ENCODE data around the gene SMARCAD1. TPM values are rescaled to one million over a fixed set of nuclear protein-coding genes. Genes with fewer than 3 reads are reported as not detected.
"Not testable (repeated sequence)": the region's sequence is repeated elsewhere in the genome, so short reads cannot be mapped to it uniquely, and the experiment has no call there.

The SMARCAD1 gene
- total RNA-seq, 1 donor = 14.7 TPM

DNA sequence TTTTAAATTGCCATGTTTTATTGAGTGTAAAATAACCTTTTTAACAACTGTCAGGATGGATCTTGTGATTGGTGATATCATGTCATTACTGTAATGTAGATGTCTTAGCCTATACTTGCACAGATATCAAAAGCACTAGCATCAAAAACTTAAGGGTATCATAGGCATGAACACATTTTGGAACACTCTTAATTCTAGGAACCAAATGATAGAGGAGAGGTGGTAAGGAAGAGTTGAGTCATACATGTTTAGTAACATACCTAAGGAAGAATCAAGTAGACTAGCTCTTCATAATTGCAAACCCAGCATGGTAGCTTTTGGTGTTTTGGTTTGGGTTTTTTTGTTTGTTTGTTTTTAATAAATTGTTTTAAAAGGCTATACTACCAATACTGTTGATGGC is 43.4 kb downstream of the SMARCAD1 start:
- Histone ChIP-seq H3K4me1 (ENCODE audit: insufficient read depth, low read length) (no peaks in the 10 kb centered on the region), H3K9me3 (ENCODE audit: low read depth, low read length) (no peaks in the 10 kb centered on the region), H3K4me3 (ENCODE audit: low read length) (no peak overlapping the region), H3K27me3 (ENCODE audit: insufficient read depth, low read length) (no peaks in the 10 kb centered on the region)

DNA sequence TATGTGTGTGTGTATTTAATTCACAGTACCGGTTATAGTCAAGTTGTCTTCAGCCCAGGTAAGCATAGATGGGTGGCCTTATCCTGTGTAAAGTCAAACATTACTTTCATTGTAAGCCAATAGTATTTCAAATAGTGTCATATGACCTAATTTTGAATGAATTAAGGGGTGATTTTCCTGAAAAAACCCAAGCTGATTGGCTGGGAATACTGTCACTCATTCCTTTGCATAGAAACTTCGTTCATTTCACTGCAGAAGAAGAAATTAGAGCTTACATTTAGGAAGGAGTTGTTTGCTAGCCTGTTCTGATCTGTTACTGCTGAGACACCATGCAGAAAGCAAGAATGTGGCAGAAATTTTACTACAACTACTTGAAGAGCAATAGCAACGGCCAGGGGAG is 45.4 kb downstream of the SMARCAD1 start:
- H3K4me1 ChIP-seq (ENCODE audit: insufficient read depth, low read length) = no peaks in the 10 kb centered on the region
- no peak overlapping the region for H3K4me3 ChIP-seq (ENCODE audit: low read length)
- H3K27me3 ChIP-seq (ENCODE audit: insufficient read depth, low read length) = no peaks in the 10 kb centered on the region
- H3K9me3 ChIP-seq (ENCODE audit: low read depth, low read length) = no peaks in the 10 kb centered on the region

DNA sequence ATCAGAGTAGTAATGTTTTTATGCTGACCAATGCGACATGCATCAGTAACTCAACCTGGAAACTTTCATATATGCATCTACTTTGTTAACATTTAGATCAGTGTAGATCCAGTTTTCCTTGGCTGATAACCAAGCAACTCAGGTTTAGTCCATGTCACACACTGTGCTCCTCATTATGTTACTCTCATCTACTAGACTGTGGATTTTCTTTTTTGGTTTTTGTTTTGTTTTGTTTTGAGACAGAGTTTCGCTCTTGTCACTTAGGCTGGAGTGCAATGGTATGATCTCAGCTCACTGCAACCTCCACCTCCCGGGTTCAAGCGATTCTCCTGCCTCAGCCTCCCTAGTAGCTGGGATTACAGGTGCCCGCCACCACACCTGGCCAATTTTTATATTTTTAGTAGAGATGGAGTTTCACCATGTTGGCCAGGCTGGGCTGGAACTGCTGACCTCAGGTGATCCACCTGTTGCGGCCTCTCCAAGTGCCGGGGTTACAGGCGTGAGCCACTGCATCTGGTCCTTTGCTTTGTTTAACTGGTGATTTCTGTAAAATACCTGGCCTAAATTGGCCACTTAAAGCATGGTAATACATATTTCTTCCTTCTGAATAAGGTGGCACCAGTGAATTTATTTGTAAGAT is 48.6 kb downstream of the SMARCAD1 start:
- no peaks in the 10 kb centered on the region for H3K4me1 ChIP-seq (ENCODE audit: insufficient read depth, low read length)
- H3K4me3 ChIP-seq (ENCODE audit: low read length) = no peak overlapping the region
- no peaks in the 10 kb centered on the region for H3K9me3 ChIP-seq (ENCODE audit: low read depth, low read length)
- no peaks in the 10 kb centered on the region for H3K27me3 ChIP-seq (ENCODE audit: insufficient read depth, low read length)

DNA sequence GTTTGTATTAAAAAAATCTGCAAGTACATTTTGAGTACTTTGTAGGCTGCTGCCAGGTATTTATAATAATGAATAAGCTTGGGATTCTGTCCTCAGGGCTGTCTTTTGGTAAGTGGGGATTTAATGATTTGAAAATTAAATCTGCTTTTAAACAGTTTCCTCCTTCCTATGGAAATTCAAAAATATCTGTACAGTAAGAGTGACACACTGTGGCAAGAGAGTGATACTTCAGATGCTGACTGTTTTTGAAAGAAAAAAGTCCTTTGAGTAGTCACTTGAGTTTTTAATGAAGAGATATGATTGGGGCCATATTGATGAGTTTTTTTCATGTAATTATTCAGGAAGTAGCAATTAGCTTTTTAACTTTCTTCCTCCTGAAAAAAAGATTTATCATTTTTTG is 49.2 kb downstream of the SMARCAD1 start:
- no peaks in the 10 kb centered on the region for H3K27me3 ChIP-seq (ENCODE audit: insufficient read depth, low read length)
- no peaks in the 10 kb centered on the region for H3K9me3 ChIP-seq (ENCODE audit: low read depth, low read length)
- H3K4me3 ChIP-seq (ENCODE audit: low read length) = no peak overlapping the region
- H3K4me1 ChIP-seq (ENCODE audit: insufficient read depth, low read length) = no peaks in the 10 kb centered on the region

DNA sequence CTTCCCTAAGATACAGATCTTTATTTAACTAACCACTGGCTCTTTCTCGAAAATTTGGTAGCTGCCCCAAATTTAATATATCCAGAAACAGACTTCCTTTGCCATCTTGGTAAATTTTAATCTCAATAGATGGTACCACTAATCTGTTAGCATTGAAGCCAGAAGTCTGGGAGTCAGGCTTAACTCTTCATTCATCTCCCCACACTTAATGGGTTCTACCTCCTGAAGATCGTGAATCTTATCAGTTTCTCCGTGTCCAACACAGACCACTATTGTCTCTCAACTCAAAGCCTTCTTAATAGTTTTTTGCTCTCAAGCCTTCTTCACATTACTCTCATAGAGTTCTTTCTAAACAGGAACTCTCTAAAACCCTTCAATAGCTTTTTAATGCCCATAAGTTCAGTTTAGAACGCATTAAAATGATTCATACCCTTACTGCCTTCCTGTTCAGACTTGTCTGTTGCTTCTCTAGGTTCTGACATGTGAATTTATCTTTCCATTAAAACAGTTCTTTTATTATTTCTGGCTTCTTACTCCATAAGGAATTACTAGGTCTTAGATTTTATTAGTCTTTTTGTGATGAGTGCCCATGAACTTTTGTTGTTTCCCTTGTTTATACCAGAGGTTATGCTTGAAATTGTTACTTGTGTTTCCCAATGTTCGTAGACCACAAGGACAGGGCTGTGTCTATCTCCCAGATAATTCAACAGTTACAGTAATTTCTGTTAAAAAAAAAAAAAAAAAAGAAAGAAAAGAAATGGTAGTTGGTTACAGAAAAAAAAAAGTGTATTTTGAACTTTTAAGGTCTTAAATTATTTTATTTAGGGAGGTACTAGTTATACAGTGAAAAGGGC is 54.7 kb downstream of the SMARCAD1 start:
- Histone ChIP-seq H3K9me3 (ENCODE audit: low read depth, low read length) (no peaks in the 10 kb centered on the region), H3K4me3 (ENCODE audit: low read length) (no peak overlapping the region), H3K27me3 (ENCODE audit: insufficient read depth, low read length) (no peaks in the 10 kb centered on the region), H3K4me1 (ENCODE audit: insufficient read depth, low read length) (no peaks in the 10 kb centered on the region)

DNA sequence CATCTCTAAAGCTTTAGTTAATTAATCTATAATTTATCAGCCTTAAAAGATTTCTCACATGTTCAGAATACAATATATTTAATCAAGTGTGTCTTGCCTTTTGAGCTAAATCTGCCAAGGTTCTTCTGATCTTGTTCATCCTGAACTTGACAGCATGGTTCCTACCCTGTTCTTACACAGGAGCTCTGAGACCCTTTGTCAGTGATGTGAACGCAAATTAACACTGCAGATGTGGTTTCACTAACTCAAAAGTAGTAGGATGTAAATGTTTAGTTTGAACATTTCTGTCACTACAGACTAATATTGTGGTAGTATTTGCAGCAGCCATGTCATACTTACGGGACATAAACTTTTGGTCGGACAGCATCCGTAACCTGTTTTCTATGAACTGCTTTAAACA is 59.4 kb downstream of the SMARCAD1 start:
- Histone ChIP-seq H3K27me3 (ENCODE audit: insufficient read depth, low read length) (no peaks in the 10 kb centered on the region), H3K4me3 (ENCODE audit: low read length) (no peak overlapping the region), H3K4me1 (ENCODE audit: insufficient read depth, low read length) (no peaks in the 10 kb centered on the region), H3K9me3 (ENCODE audit: low read depth, low read length) (no peaks in the 10 kb centered on the region)

DNA sequence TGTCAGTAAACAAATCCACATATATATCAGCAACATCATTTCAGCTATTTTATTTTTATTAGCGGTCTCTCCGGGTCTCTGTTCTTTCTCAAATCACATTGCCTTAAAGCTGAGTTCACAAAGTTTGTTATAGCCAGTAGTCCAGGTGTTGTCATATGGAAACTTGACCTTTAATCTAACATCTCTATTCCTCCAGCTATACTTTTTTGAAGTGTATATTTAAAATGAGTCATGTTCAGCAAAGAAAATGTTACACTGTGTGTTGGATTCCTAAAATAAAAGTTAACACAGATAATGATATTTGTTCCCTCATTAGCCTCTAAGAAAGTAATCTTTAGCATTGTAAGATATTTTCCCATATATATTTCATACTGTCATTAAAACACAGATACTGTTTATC is 63.6 kb downstream of the SMARCAD1 start:
- no peak overlapping the region for H3K4me3 ChIP-seq (ENCODE audit: low read length)
- no peaks in the 10 kb centered on the region for H3K4me1 ChIP-seq (ENCODE audit: insufficient read depth, low read length)
- no peaks in the 10 kb centered on the region for H3K27me3 ChIP-seq (ENCODE audit: insufficient read depth, low read length)
- H3K9me3 ChIP-seq (ENCODE audit: low read depth, low read length) = no peaks in the 10 kb centered on the region

DNA sequence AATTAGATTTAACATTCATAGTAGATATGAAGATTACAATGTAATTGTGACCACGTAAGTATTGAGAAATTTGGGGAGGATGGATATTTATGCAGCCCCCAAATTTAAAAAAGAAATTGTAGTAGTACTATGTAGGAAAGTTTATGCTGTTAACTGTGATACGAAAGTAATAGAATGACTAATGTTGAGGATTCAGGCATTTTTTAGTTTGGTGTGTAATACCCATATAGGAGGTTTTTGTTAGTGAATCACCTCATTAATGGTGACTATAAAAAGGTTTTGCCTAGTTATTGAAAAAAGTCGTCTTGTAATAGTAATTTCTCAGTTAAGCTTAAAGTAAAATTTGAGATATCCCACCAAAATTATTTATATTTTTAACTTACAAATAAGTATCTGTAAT is 67.2 kb downstream of the SMARCAD1 start:
- no peak overlapping the region for H3K4me3 ChIP-seq (ENCODE audit: low read length)
- H3K4me1 ChIP-seq (ENCODE audit: insufficient read depth, low read length) = no peaks in the 10 kb centered on the region
- H3K27me3 ChIP-seq (ENCODE audit: insufficient read depth, low read length) = no peaks in the 10 kb centered on the region
- no peaks in the 10 kb centered on the region for H3K9me3 ChIP-seq (ENCODE audit: low read depth, low read length)

DNA sequence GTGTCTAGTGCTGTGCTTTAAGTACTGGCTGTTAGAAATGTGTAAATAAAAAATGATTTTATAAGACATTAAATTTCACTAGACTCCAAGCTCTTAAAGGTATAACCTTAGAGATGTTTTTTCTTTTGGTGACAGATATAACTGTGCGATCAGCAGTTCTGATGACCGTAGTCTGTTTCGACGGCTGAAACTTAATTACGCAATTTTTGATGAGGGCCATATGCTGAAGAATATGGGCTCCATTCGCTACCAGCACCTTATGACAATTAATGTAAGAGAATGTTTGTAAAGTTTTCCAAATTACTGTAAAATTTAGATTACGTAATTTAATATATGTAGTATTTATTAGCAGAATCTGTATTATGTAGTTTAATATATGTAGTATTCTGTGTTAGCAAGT is 68.5 kb downstream of the SMARCAD1 start:
- Histone ChIP-seq H3K4me3 (ENCODE audit: low read length) (no peak overlapping the region), H3K4me1 (ENCODE audit: insufficient read depth, low read length) (no peaks in the 10 kb centered on the region), H3K9me3 (ENCODE audit: low read depth, low read length) (no peaks in the 10 kb centered on the region), H3K27me3 (ENCODE audit: insufficient read depth, low read length) (no peaks in the 10 kb centered on the region)

DNA sequence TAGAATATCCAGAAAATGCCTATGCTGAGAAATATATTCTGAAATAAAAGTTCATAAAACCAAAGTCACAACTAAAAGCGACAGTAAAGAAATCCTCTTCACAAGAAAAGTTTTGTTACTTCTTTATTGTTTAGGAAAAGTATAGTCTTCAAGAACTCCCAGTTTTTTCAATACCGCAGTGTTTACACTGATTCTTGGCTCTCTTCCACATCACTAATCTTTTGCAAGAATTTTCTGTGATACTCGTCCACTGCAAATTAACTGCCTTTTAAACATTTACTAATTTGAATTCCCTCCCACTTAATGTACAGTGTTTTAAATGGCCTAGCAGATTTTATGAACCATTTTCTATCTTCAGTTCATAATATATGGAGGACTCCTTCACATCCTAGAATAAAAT is 69.9 kb downstream of the SMARCAD1 start:
- Histone ChIP-seq H3K27me3 (ENCODE audit: insufficient read depth, low read length) (no peaks in the 10 kb centered on the region), H3K4me3 (ENCODE audit: low read length) (no peak overlapping the region)

DNA sequence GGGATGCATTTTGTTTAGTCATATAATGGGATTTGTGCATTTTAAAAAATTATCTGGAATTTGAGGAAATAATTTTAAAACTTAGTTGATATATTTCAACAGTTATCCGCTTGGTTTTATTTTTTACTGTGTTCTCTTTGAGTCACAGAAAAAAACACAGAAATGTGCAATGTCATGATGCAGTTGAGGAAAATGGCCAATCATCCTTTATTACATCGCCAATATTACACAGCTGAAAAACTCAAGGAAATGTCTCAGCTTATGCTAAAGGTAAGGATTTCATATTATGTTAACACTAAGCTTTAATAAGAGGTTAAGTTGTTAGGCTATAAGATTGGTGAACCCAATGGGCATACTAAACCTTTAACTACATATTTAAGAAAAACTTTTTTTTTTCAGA is 71.1 kb downstream of the SMARCAD1 start:
- no peaks in the 10 kb centered on the region for H3K27me3 ChIP-seq (ENCODE audit: insufficient read depth, low read length)
- no peaks in the 10 kb centered on the region for H3K4me1 ChIP-seq (ENCODE audit: insufficient read depth, low read length)
- no peaks in the 10 kb centered on the region for H3K9me3 ChIP-seq (ENCODE audit: low read depth, low read length)
- H3K4me3 ChIP-seq (ENCODE audit: low read length) = no peak overlapping the region

More for the DNA sequence above, 69.9 kb downstream of the SMARCAD1 start:
- H3K4me1 ChIP-seq (ENCODE audit: insufficient read depth, low read length) = no peaks in the 10 kb centered on the region
- H3K9me3 ChIP-seq (ENCODE audit: low read depth, low read length) = no peaks in the 10 kb centered on the region

DNA sequence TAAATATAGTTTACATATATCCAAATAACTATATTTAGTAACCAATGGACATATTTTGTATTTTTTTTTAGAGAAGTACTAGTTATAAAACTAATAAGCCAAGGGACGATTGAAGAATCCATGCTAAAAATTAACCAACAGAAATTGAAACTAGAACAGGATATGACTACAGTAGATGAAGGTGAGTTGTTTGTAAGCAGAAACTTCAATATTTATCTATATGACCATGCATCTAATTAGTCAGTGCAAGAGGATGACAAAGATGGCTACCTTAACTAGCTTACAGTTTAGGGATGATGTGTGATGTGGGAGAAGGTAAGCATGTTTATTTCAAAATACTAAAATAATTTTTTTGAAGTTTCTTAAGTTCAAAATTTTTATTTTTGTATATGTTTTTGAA is 77.2 kb downstream of the SMARCAD1 start:
- no peak overlapping the region for H3K4me3 ChIP-seq (ENCODE audit: low read length)
- H3K27me3 ChIP-seq (ENCODE audit: insufficient read depth, low read length) = no peaks in the 10 kb centered on the region
- H3K4me1 ChIP-seq (ENCODE audit: insufficient read depth, low read length) = no peaks in the 10 kb centered on the region
- no peaks in the 10 kb centered on the region for H3K9me3 ChIP-seq (ENCODE audit: low read depth, low read length)

DNA sequence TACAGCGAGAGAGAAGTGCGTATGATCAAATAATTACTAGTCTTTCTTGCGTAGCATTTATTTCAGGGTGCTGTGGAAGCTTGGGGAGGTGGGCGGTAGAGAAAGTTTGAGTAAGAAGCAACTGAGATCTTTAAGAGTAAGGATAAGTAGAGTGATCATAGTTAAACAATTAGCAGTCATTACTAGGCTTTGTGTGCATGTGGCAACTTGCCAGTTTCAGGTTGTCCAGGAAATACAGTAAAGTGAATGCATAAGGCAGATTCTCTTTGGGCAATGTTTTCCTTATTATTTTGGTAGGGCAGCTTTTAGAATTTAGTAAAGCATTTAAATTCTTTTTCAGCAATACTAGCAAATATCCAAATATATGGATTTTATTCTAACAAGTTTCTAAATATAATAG is 78.0 kb downstream of the SMARCAD1 start:
- Histone ChIP-seq H3K27me3 (ENCODE audit: insufficient read depth, low read length) (no peaks in the 10 kb centered on the region), H3K4me3 (ENCODE audit: low read length) (no peak overlapping the region), H3K9me3 (ENCODE audit: low read depth, low read length) (no peaks in the 10 kb centered on the region), H3K4me1 (ENCODE audit: insufficient read depth, low read length) (no peaks in the 10 kb centered on the region)

DNA sequence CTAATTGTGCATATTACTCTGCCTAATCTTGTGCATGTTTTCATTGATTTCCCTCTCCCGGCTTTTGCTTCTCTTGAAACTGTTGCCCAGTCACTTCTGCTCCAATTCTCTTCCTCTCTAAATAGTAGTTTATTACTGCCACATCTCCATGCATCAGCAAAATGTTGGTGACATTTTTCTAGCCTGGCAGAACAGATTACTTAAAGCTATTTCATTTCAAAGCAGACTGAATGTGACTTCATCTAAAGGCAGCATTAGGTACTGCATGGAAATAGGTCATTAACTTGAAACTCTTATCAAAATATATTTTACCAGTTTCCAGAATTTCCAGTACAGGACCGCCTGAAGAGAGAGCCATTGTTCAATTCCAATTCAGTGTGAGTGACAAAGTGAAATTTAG is 82.6 kb downstream of the SMARCAD1 start:
- Histone ChIP-seq H3K27me3 (ENCODE audit: insufficient read depth, low read length) (no peaks in the 10 kb centered on the region), H3K4me1 (ENCODE audit: insufficient read depth, low read length) (no peaks in the 10 kb centered on the region), H3K9me3 (ENCODE audit: low read depth, low read length) (no peaks in the 10 kb centered on the region), H3K4me3 (ENCODE audit: low read length) (no peak overlapping the region)

DNA sequence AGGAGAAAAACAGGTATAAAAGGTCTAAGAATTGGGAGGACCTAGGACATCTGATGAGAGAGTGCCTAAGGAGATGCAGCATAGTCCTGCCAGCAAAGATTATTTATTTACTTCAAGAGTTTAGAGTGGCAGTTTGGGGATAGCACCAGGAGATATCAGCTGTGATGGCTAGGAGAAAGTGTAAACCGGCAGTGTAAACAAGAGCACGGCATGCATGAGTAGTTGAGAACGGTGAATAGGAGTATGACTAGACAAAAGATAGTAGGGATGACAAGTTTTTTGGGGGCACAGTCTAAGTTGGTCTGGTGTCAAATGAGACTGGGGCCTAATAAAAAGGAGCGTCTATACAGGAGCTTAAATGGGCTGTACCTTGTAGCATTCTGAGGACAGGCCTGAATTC is 86.3 kb downstream of the SMARCAD1 start:
- H3K4me1 ChIP-seq (ENCODE audit: insufficient read depth, low read length); H3K9me3 ChIP-seq (ENCODE audit: low read depth, low read length); H3K27me3 ChIP-seq (ENCODE audit: insufficient read depth, low read length); H3K4me3 ChIP-seq (ENCODE audit: low read length): not testable (repeated sequence)

DNA sequence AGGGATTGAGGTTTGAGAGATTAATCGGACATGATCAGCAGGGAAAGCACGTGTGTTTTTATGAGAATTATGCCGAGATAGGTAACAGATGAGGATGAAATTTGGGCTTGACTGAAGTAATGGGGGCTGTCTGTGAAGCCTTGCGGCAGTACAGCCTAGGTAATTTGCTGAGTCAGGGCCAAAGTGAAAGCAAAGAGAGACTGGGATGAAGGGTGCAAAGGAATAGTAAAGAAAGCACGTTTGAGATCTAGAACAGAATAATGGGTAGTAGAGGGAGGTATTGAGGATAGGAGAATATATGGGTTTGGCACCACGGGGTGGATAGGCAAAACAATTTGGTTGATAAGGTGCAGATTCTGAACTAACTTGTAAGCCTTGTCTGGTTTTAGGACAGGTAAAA is 87.8 kb downstream of the SMARCAD1 start:
- not testable (repeated sequence) for H3K4me3 ChIP-seq (ENCODE audit: low read length); H3K27me3 ChIP-seq (ENCODE audit: insufficient read depth, low read length); H3K4me1 ChIP-seq (ENCODE audit: insufficient read depth, low read length); H3K9me3 ChIP-seq (ENCODE audit: low read depth, low read length)

Measured in mononuclear cell (primary cell).